GM04504 (cell line): Measurements from ENCODE around the gene GNG7.

Source experiments
- DNase-seq: peaks from one replicate; pipeline ENCODE4 v3.0.0-alpha.2; 2012; ENCODE audit warnings: low read depth

GNG7 gene

DNA sequence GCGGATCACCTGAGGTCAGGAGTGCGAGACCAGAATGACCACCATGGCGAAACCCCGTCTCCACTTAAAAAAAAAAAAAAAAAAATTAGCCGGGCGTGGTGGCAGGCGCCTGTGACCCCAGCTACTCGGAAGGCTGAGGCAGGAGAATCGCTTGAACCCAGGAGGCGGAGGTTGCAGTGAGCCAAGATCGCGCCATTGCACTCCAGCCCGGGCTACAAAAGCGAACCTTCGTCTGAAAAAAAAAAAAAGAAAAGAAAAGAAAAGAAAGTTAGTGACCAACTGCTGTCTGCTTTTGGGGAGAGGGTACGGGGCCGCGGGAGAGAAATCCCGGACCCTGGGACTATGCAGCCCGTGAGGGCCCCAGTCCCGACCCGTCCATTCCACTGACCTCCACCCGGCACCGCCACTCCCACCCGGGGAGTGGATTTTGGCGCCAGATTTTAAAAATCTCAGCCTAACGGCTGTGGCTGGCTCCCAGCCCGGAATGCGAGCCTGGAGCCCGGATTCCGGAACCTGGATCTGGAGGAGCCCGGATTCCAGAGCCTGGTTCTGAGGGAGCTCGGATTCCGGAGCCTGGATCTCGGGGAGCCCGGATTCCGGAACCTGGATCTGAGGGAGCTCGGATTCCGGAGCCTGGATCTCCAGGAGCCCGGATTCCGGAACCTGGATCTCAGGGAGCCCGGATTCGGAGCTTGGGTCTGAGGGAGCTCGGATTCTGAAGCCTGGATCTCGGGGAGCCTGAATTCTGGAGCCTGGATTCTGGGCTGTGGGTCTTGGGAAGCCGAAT lies 239.7 kb downstream of the GNG7 start:
- DNase-seq, result peak; percentile 96

DNA sequence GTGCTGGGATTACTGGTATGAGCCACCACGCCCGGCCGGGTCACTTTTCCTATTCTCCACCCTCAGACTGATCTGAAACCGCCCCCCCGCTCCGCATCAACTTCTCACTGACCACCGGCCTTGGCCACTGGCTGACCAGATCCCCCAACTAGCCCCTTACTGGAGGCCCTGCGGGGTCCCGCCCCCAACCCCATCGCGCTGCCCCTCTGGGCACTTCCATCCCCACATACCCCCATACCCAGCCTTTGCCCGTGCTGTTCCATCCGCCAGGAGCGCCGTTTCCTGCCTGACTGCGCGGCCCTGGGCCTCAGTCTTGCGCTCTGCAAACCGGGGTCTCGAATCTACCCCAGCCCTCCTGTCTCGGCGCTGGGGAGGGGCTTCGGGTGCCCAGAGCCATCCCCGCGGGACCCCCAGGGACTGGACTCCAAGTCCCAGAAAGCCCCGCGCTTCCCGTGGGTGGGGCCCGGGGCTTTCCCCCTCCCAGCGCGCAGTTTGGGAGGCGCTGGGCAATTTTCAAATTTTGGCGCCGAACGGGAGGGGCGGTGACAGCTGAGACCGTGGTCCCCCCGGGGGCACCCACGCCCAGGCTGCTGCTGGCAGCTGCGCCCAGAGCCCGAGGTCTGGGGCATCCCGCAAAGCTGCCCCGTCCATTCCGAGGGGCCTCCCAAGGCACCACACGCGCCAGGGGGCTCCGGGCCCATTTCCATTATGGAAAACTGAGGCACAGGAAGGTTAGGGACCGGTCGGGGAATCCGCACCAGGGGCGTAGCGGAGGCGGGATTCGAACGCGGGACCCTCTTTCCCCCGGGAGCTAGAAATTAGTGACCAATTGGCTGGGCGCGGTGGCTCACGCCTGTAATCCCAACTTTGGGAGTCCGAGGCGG lies 240.5 kb downstream of the GNG7 start:
- no peak for DNase-seq
